ENCODE measurements around the gene MKI67. TPM values are rescaled to one million over a fixed set of nuclear protein-coding genes. Genes with fewer than 3 reads are reported as not detected.

The MKI67 gene
- total RNA-seq, 3 donors from 2014 or later = 7.7 to 54.7 (median 14.0) TPM

GRCh38 chr10:128047991-128048818, 78.0 kb downstream of the MKI67 start:
- no peaks in the 10 kb centered on the region for H3K36me3 ChIP-seq (ENCODE audit: low read depth)
- peak; percentile 68 for ATAC-seq

GRCh38 chr10:128047351-128047750, 78.9 kb downstream of the MKI67 start:
- TF ChIP-seq CTCF (IDR thresholded peaks at IDR 0.05) = no peak
- Histone ChIP-seq H3K4me3 (no peak overlapping the region), H3K36me3 (ENCODE audit: low read depth) (no peaks in the 10 kb centered on the region), H3K9me3 (no peaks in the 10 kb centered on the region), H3K4me1 (ENCODE audit: low read depth) (peaks cover 16% of the 10 kb centered on the region)
- intact Hi-C loops (cut with DNase I, micrococcal nuclease) = no loop called here
- ATAC-seq (peak; percentile 97), DNase-seq (peak; percentile 89 to 94 (median 91))

More at GRCh38 chr10:128047991-128048818, 78.0 kb downstream of the MKI67 start:
- DNase-seq = peak in 1 of 3 donors; percentile 32
- Histone ChIP-seq H3K4me3 (no peak overlapping the region), H3K9me3 (no peaks in the 10 kb centered on the region), H3K4me1 (ENCODE audit: low read depth) (peaks cover 16% of the 10 kb centered on the region)
- TF ChIP-seq CTCF (IDR thresholded peaks at IDR 0.05) = no peak
- intact Hi-C loops (cut with DNase I, micrococcal nuclease) = no loop called here

- no peak for DNase-seq
- Histone ChIP-seq H3K4me1 (ENCODE audit: low read depth) (peaks cover 16% of the 10 kb centered on the region), H3K4me3 (no peak overlapping the region), H3K9me3 (no peaks in the 10 kb centered on the region), H3K36me3 (ENCODE audit: low read depth) (no peaks in the 10 kb centered on the region)
- intact Hi-C loops (cut with DNase I, micrococcal nuclease) = no loop called here
- ATAC-seq = no peak
- TF ChIP-seq CTCF (IDR thresholded peaks at IDR 0.05) = no peak
Measured at GRCh38 chr10:128046953-128047290, 79.3 kb downstream of the MKI67 start.

Other genes with a start within 250 kb of the MKI67 start
- 100 to 1,000 TPM in 2 of 3 donors, 10 to 100 TPM in 1; 62.3 to 176 (median 121) TPM for gene CLRN3, start 233.5 kb downstream of the MKI67 start, total RNA-seq
- gene PTPRE, start 219.3 kb downstream of the MKI67 start, total RNA-seq = 10 to 100 TPM; 28.8 to 33.6 (median 32.5) TPM

Measured in mucosa of descending colon (tissue), 3 donors.